HG02623 (cell line): ENCODE results near the gene AP4S1.

ENCODE experiments used
- ATAC-seq: cut with Tn5 transposase; IDR thresholded peaks from one replicate; pipeline ENCODE4 v1.9.1; 2021; ENCODE audit warnings: moderate library complexity; ENCODE audit not compliant: unreplicated experiment

Gene AP4S1

GRCh38 chr14:31127690-31128089, 102.2 kb downstream of the AP4S1 start:
- no peak for ATAC-seq

- no peak for ATAC-seq
These were observed 103.4 kb downstream of the AP4S1 start for GRCh38 chr14:31128601-31129526.

GRCh38 chr14:31133133-31133532, 107.7 kb downstream of the AP4S1 start:
- no peak for ATAC-seq

- ATAC-seq: no peak
These were observed 111.9 kb downstream of the AP4S1 start for GRCh38 chr14:31137214-31137889.

- ATAC-seq: no peak
These were observed 112.9 kb downstream of the AP4S1 start for GRCh38 chr14:31138301-31138700.

- no peak for ATAC-seq
These were observed 113.9 kb downstream of the AP4S1 start for GRCh38 chr14:31139301-31139847.

- ATAC-seq: no peak
These were observed 117.1 kb downstream of the AP4S1 start for GRCh38 chr14:31142455-31143087.
